HUES48 (cell line): ENCODE measurements around the gene DCAF7.

Experiments used
- H3K27ac ChIP-seq: one replicate; pipeline ENCODE4 v1.7.0; 2013; ENCODE audit warnings: low read depth, low read length, inconsistent platforms
- H3K27me3 ChIP-seq: 2 replicates; pipeline ENCODE4 v1.6.1; 2013; ENCODE audit warnings: mild to moderate bottlenecking, low read length; ENCODE audit not compliant: control insufficient read depth, insufficient read depth
- H3K36me3 ChIP-seq: 2 replicates; pipeline ENCODE4 v1.6.1; 2013; ENCODE audit warnings: low read length; ENCODE audit not compliant: control insufficient read depth, insufficient read depth
- H3K4me1 ChIP-seq: 2 replicates; pipeline ENCODE4 v1.6.1; 2013; ENCODE audit warnings: mild to moderate bottlenecking, low read length; ENCODE audit not compliant: control insufficient read depth, insufficient read depth
- H3K4me3 ChIP-seq: 2 replicates; pipeline ENCODE4 v1.5.1; 2013; ENCODE audit warnings: mild to moderate bottlenecking, low read depth, low read length
- H3K9ac ChIP-seq: 2 replicates; pipeline ENCODE4 v1.6.1; 2013; ENCODE audit warnings: mild to moderate bottlenecking, low read depth, low read length, moderate library complexity
- H3K9me3 ChIP-seq: 2 replicates; pipeline ENCODE4 v1.6.1; 2013; ENCODE audit warnings: low read length; ENCODE audit not compliant: control insufficient read depth, insufficient read depth

DCAF7 gene

GRCh38 chr17:63571632-63572310 lies 21.5 kb downstream of the DCAF7 start:
- H3K9me3 ChIP-seq: no peaks in the 10 kb centered on the region
- no peaks in the 10 kb centered on the region for H3K4me1 ChIP-seq
- H3K4me3 ChIP-seq: no peak overlapping the region
- no peak overlapping the region for H3K9ac ChIP-seq
- H3K27ac ChIP-seq: no peak overlapping the region
- H3K36me3 ChIP-seq: no peaks in the 10 kb centered on the region
- H3K27me3 ChIP-seq: no peaks in the 10 kb centered on the region

- Histone ChIP-seq H3K27ac (no peak overlapping the region), H3K27me3 (no peaks in the 10 kb centered on the region), H3K9me3 (no peaks in the 10 kb centered on the region), H3K36me3 (no peaks in the 10 kb centered on the region), H3K4me1 (no peaks in the 10 kb centered on the region), H3K4me3 (no peak overlapping the region), H3K9ac (no peak overlapping the region)
Observed at GRCh38 chr17:63573634-63574033, 23.4 kb downstream of the DCAF7 start.

GRCh38 chr17:63578027-63578768 lies 27.9 kb downstream of the DCAF7 start:
- Histone ChIP-seq H3K36me3 (peaks cover 37% of the 10 kb centered on the region), H3K9me3 (no peaks in the 10 kb centered on the region), H3K4me3 (no peak overlapping the region), H3K27ac (peak overlapping the region; percentile 48), H3K4me1 (peaks cover 14% of the 10 kb centered on the region), H3K27me3 (no peaks in the 10 kb centered on the region), H3K9ac (no peak overlapping the region)

GRCh38 chr17:63578769-63579111 lies 28.5 kb downstream of the DCAF7 start:
- H3K9ac ChIP-seq: no peak overlapping the region
- H3K36me3 ChIP-seq: peaks cover 42% of the 10 kb centered on the region
- no peaks in the 10 kb centered on the region for H3K9me3 ChIP-seq
- no peak overlapping the region for H3K4me3 ChIP-seq
- peak overlapping the region; percentile 48 for H3K27ac ChIP-seq
- H3K4me1 ChIP-seq: peaks cover 14% of the 10 kb centered on the region
- H3K27me3 ChIP-seq: no peaks in the 10 kb centered on the region

GRCh38 chr17:63579633-63580032 lies 29.4 kb downstream of the DCAF7 start:
- Histone ChIP-seq H3K4me1 (peaks cover 14% of the 10 kb centered on the region), H3K27me3 (no peaks in the 10 kb centered on the region), H3K36me3 (peaks cover 48% of the 10 kb centered on the region), H3K4me3 (no peak overlapping the region), H3K9me3 (no peaks in the 10 kb centered on the region), H3K27ac (peak overlapping the region; percentile 16), H3K9ac (no peak overlapping the region)

GRCh38 chr17:63587770-63588169 lies 37.5 kb downstream of the DCAF7 start:
- Histone ChIP-seq H3K4me3 (no peak overlapping the region), H3K9ac (no peak overlapping the region), H3K36me3 (peaks cover 82% of the 10 kb centered on the region), H3K27ac (no peak overlapping the region), H3K4me1 (no peaks in the 10 kb centered on the region), H3K27me3 (no peaks in the 10 kb centered on the region), H3K9me3 (no peaks in the 10 kb centered on the region)

GRCh38 chr17:63588797-63589196 lies 38.5 kb downstream of the DCAF7 start:
- H3K9ac ChIP-seq: no peak overlapping the region
- H3K4me1 ChIP-seq: no peaks in the 10 kb centered on the region
- no peaks in the 10 kb centered on the region for H3K27me3 ChIP-seq
- H3K36me3 ChIP-seq: peaks cover 80% of the 10 kb centered on the region
- no peak overlapping the region for H3K4me3 ChIP-seq
- no peak overlapping the region for H3K27ac ChIP-seq
- H3K9me3 ChIP-seq: no peaks in the 10 kb centered on the region

- Histone ChIP-seq H3K9ac (no peak overlapping the region), H3K9me3 (no peaks in the 10 kb centered on the region), H3K4me1 (no peaks in the 10 kb centered on the region), H3K27ac (no peak overlapping the region), H3K4me3 (no peak overlapping the region), H3K27me3 (no peaks in the 10 kb centered on the region), H3K36me3 (peaks cover 80% of the 10 kb centered on the region)
Observed at GRCh38 chr17:63589646-63590045, 39.4 kb downstream of the DCAF7 start.

GRCh38 chr17:63592797-63593196 lies 42.5 kb downstream of the DCAF7 start:
- peaks cover 55% of the 10 kb centered on the region for H3K36me3 ChIP-seq
- H3K27me3 ChIP-seq: no peaks in the 10 kb centered on the region
- no peaks in the 10 kb centered on the region for H3K9me3 ChIP-seq
- H3K9ac ChIP-seq: no peak overlapping the region
- no peak overlapping the region for H3K4me3 ChIP-seq
- no peak overlapping the region for H3K27ac ChIP-seq
- H3K4me1 ChIP-seq: no peaks in the 10 kb centered on the region

- Histone ChIP-seq H3K9me3 (no peaks in the 10 kb centered on the region), H3K27me3 (no peaks in the 10 kb centered on the region), H3K9ac (no peak overlapping the region), H3K4me1 (no peaks in the 10 kb centered on the region), H3K27ac (no peak overlapping the region), H3K36me3 (peaks cover 35% of the 10 kb centered on the region), H3K4me3 (no peak overlapping the region)
Observed at GRCh38 chr17:63595132-63595531, 44.9 kb downstream of the DCAF7 start.

GRCh38 chr17:63596856-63597586 lies 46.7 kb downstream of the DCAF7 start:
- Histone ChIP-seq H3K9ac (no peak overlapping the region), H3K4me1 (no peaks in the 10 kb centered on the region), H3K36me3 (peaks cover 17% of the 10 kb centered on the region), H3K9me3 (no peaks in the 10 kb centered on the region), H3K4me3 (no peak overlapping the region), H3K27ac (no peak overlapping the region), H3K27me3 (no peaks in the 10 kb centered on the region)
